Right renal pelvis (tissue), 4 donors: Measurements from ENCODE around the gene WDR33. TPM values are rescaled to one million over a fixed set of nuclear protein-coding genes. Genes with fewer than 3 reads are reported as not detected.
"Not testable (repeated sequence)": the region's sequence is repeated elsewhere in the genome, so short reads cannot be mapped to it uniquely, and the experiment has no call there.

Source experiments
- DNase-seq, 4 donors: peaks; one replicate each; pipeline ENCODE4 v3.0.0-alpha.2; 2013; ENCODE audit warnings: low read depth in 4 of 4, low spot score in 3 of 4, missing footprints in 1 of 4
- polyA plus RNA-seq, 4 donors: library from polyadenylated mRNA; unstranded; fragments of 120-200 nt; gene quantifications; one replicate each; pipeline ENCODE4 v1.2.1, GENCODE V29; 2013; ENCODE audit not compliant: insufficient read length in 4 of 4

WDR33 gene
- polyA plus RNA-seq, 4 donors: 52.8 to 77.7 (median 63.3) TPM

GRCh38 chr2:127811397-127812321, 688 bp upstream of the WDR33 start:
- no peak for DNase-seq

- DNase-seq: peak; percentile 14 to 45 (median 36)
Measured at GRCh38 chr2:127810156-127810618, 784 bp downstream of the WDR33 start.

GRCh38 chr2:127807678-127808353, 3.2 kb downstream of the WDR33 start:
- no peak for DNase-seq

GRCh38 chr2:127806860-127807259, 4.1 kb downstream of the WDR33 start:
- not testable (repeated sequence) for DNase-seq

- DNase-seq: no peak
Measured at GRCh38 chr2:127805491-127805890, 5.5 kb downstream of the WDR33 start.

- DNase-seq: no peak
Measured at GRCh38 chr2:127799926-127800325, 11.0 kb downstream of the WDR33 start.

GRCh38 chr2:127796389-127796788, 14.6 kb downstream of the WDR33 start:
- DNase-seq: no peak

- not testable (repeated sequence) for DNase-seq
Measured at GRCh38 chr2:127794901-127795300, 16.1 kb downstream of the WDR33 start.

- no peak for DNase-seq
Measured at GRCh38 chr2:127792805-127793204, 18.2 kb downstream of the WDR33 start.

GRCh38 chr2:127790694-127791529, 20.1 kb downstream of the WDR33 start:
- DNase-seq: no peak

GRCh38 chr2:127786048-127786809, 24.7 kb downstream of the WDR33 start:
- no peak for DNase-seq

GRCh38 chr2:127784965-127785518, 25.9 kb downstream of the WDR33 start:
- no peak for DNase-seq

- DNase-seq: no peak
Measured at GRCh38 chr2:127783101-127783500, 27.9 kb downstream of the WDR33 start.

- no peak for DNase-seq
Measured at GRCh38 chr2:127778850-127779249, 32.1 kb downstream of the WDR33 start.

- DNase-seq: no peak
Measured at GRCh38 chr2:127778447-127778846, 32.5 kb downstream of the WDR33 start.

- no peak for DNase-seq
Measured at GRCh38 chr2:127776122-127776780, 34.7 kb downstream of the WDR33 start.

- DNase-seq: no peak
Measured at GRCh38 chr2:127771756-127772155, 39.2 kb downstream of the WDR33 start.

- no peak for DNase-seq
Measured at GRCh38 chr2:127770973-127771735, 39.8 kb downstream of the WDR33 start.
